ENCODE measurements around the gene DCDC2B.

DNA sequence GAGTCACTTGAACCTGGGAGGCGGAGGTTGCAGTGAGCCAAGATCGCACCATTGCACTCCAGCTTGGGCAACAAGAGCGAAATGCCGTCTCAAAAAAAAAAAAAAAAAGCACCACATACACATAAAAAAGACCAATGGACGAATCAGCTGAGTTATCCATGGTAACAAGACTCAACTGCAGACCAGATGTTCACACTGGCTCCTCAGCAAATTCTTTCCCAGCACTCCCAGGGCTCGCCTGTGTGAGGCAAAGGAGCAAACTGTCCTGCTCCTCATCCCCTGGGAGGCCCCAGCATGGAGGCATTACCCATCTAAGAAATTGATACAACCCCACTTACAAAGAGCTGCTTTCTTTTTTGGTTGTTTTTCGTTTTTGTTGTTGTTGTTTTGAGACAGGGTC lies 10.1 kb downstream of the DCDC2B start:
- TF ChIP-seq, protein P1, sequence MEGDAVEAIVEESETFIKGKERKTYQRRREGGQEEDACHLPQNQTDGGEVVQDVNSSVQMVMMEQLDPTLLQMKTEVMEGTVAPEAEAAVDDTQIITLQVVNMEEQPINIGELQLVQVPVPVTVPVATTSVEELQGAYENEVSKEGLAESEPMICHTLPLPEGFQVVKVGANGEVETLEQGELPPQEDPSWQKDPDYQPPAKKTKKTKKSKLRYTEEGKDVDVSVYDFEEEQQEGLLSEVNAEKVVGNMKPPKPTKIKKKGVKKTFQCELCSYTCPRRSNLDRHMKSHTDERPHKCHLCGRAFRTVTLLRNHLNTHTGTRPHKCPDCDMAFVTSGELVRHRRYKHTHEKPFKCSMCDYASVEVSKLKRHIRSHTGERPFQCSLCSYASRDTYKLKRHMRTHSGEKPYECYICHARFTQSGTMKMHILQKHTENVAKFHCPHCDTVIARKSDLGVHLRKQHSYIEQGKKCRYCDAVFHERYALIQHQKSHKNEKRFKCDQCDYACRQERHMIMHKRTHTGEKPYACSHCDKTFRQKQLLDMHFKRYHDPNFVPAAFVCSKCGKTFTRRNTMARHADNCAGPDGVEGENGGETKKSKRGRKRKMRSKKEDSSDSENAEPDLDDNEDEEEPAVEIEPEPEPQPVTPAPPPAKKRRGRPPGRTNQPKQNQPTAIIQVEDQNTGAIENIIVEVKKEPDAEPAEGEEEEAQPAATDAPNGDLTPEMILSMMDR (IDR thresholded peaks at IDR 0.05) = no peak
- no peak for TF ChIP-seq POLR2A (IDR thresholded peaks at IDR 0.05)

Data from tibial nerve (tissue), 3 donors.